Measurements from ENCODE around the gene KREMEN2. TPM values are rescaled to one million over a fixed set of nuclear protein-coding genes. Genes with fewer than 3 reads are reported as not detected.

The KREMEN2 gene
- total RNA-seq, 1 experiment from 2014 or later = 0.49 TPM

DNA sequence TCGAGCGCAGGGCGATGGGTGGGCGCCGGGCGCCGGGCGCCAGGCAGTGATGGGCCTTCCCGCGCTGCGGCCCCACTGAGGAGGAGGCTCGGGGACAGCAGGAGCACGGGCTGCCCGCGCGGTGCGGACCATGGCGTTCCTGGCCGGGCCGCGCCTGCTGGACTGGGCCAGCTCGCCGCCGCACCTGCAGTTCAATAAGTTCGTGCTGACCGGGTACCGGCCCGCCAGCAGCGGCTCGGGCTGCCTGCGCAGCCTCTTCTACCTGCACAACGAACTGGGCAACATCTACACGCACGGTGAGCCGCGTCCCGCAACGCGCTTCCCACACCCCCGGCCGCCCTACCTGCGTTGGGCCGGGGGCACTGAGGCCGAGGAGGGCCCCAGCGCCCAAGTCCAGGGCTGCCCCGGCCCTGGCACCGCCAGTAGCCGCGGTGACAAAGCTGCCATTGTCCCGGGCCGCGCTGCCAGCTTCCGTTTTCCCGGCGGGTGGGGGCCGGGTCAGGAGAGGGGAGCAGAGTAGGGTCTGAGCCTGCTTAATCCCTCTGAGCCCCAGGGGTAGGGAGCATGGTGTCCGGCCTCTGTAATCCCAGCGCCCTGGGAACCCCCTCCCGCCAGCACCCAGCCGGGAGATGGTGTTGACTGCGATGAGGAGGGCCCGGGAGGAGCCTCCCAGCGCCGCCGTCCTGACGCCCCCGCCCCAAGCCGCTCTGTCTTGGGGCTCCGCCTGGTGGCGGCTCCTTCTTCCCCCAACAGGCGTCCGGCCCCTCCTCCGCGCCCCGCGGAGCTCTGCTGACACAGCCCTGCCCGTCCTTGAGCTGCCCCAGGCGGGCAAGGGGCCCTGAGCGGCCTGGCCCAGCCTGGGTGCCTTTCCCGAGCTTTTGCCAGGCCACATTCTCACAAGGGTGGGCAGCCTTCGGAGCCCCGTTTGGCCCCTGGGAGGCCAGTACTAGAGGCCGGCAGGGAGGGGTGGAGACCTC is 5.8 kb downstream of the KREMEN2 start:
- BruUV-seq (replicated peaks) = no TSS peak
- intact Hi-C loops (cut with micrococcal nuclease; ENCODE audit: unreplicated experiment) = loop anchor here (1.0 kb wide), 1 partner anchor 34 kb away; no protein-coding TSS in a partner anchor
- H3K4me1 ChIP-seq (ENCODE audit: insufficient read depth, low read length, poor library complexity, severe bottlenecking) = peaks cover 19% of the 10 kb centered on the region
- POLR2A ChIA-PET (ENCODE audit: low non-redundant PET) = no interaction called here
- peak overlapping the region; percentile 86 for H3K4me3 ChIP-seq (ENCODE audit: low read depth, low read length, poor library complexity, severe bottlenecking)
- H3K27me3 ChIP-seq (replicated peaks; ENCODE audit: insufficient read depth, low read depth, low read length, poor library complexity) = no peaks in the 10 kb centered on the region
- H3K27ac ChIP-seq (ENCODE audit: low read depth, low read length, poor library complexity, severe bottlenecking) = peak overlapping the region; percentile 84
- peaks cover 29% of the 10 kb centered on the region for H3K36me3 ChIP-seq (ENCODE audit: insufficient read depth, low read length, poor library complexity, severe bottlenecking)
- peak; percentile 87 for DNase-seq (ENCODE audit: low spot score)
- TF ChIP-seq EZH2 (IDR thresholded peaks at IDR 0.05; ENCODE audit: borderline replicate concordance, low read depth, low read length, poor library complexity, severe bottlenecking) = no peak
- TF ChIP-seq, protein P1, sequence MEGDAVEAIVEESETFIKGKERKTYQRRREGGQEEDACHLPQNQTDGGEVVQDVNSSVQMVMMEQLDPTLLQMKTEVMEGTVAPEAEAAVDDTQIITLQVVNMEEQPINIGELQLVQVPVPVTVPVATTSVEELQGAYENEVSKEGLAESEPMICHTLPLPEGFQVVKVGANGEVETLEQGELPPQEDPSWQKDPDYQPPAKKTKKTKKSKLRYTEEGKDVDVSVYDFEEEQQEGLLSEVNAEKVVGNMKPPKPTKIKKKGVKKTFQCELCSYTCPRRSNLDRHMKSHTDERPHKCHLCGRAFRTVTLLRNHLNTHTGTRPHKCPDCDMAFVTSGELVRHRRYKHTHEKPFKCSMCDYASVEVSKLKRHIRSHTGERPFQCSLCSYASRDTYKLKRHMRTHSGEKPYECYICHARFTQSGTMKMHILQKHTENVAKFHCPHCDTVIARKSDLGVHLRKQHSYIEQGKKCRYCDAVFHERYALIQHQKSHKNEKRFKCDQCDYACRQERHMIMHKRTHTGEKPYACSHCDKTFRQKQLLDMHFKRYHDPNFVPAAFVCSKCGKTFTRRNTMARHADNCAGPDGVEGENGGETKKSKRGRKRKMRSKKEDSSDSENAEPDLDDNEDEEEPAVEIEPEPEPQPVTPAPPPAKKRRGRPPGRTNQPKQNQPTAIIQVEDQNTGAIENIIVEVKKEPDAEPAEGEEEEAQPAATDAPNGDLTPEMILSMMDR (conservative IDR thresholded peaks at IDR 0.05; ENCODE audit: low read depth, low read length) = peak; percentile 64
- CTCF ChIA-PET = interaction anchor here (0.6 to 1.3 kb wide), 3 partner anchors 37 to 336 kb away, joined by 3 read pairs; partner anchors contain the start of genes TIGD7 and ZNF75A
- no peaks in the 10 kb centered on the region for H3K9me3 ChIP-seq (ENCODE audit: low read depth, low read length, poor library complexity, severe bottlenecking)

DNA sequence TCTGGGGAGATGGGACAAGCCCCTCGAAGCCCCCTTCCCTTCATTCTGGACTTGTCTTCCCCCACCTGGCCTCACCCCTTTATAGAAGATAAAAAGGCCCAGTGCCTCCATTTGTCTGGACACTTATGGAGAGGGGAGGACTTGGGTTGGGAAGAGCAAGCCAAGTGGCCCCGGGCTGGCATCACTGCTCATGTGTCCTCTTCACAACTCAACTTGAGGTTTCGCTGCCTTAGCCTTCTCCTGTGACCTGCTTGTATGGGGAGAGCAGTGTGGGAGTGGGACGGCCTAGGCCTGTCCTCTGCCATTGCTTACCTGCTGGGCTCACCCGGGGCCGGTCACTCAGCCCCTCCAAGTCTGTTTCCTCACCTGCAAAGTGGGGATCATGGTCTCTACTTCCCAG is 6.5 kb downstream of the KREMEN2 start:
- H3K36me3 ChIP-seq (ENCODE audit: insufficient read depth, low read length, poor library complexity, severe bottlenecking) = peaks cover 35% of the 10 kb centered on the region
- no peak for DNase-seq (ENCODE audit: low spot score)
- no TSS peak for BruUV-seq (replicated peaks)
- ChIA-PET POLR2A (ENCODE audit: low non-redundant PET) (no interaction called here), CTCF (interaction anchor here (1.1 to 1.3 kb wide), 2 partner anchors 38 to 131 kb away, joined by 3 read pairs; no protein-coding TSS in a partner anchor)
- intact Hi-C loops (cut with micrococcal nuclease; ENCODE audit: unreplicated experiment) = no loop called here
- H3K27ac ChIP-seq (ENCODE audit: low read depth, low read length, poor library complexity, severe bottlenecking) = peak overlapping the region; percentile 84
- TF ChIP-seq EZH2 (IDR thresholded peaks at IDR 0.05; ENCODE audit: borderline replicate concordance, low read depth, low read length, poor library complexity, severe bottlenecking) = no peak
- TF ChIP-seq, protein P1 (conservative IDR thresholded peaks at IDR 0.05; ENCODE audit: low read depth, low read length) = no peak
- no peaks in the 10 kb centered on the region for H3K27me3 ChIP-seq (replicated peaks; ENCODE audit: insufficient read depth, low read depth, low read length, poor library complexity)
- H3K4me3 ChIP-seq (ENCODE audit: low read depth, low read length, poor library complexity, severe bottlenecking) = peak overlapping the region; percentile 86
- peaks cover 19% of the 10 kb centered on the region for H3K4me1 ChIP-seq (ENCODE audit: insufficient read depth, low read length, poor library complexity, severe bottlenecking)
- H3K9me3 ChIP-seq (ENCODE audit: low read depth, low read length, poor library complexity, severe bottlenecking) = no peaks in the 10 kb centered on the region

- DNase-seq (ENCODE audit: low spot score) = no peak
- Histone ChIP-seq H3K9me3 (ENCODE audit: low read depth, low read length, poor library complexity, severe bottlenecking) (no peaks in the 10 kb centered on the region), H3K27ac (ENCODE audit: low read depth, low read length, poor library complexity, severe bottlenecking) (peak overlapping the region; percentile 37), H3K4me1 (ENCODE audit: insufficient read depth, low read length, poor library complexity, severe bottlenecking) (peaks cover 19% of the 10 kb centered on the region), H3K36me3 (ENCODE audit: insufficient read depth, low read length, poor library complexity, severe bottlenecking) (peaks cover 42% of the 10 kb centered on the region), H3K27me3 (replicated peaks; ENCODE audit: insufficient read depth, low read depth, low read length, poor library complexity) (no peaks in the 10 kb centered on the region), H3K4me3 (ENCODE audit: low read depth, low read length, poor library complexity, severe bottlenecking) (no peak overlapping the region)
- CTCF ChIA-PET = no interaction called here
- BruUV-seq (replicated peaks) = no TSS peak
- POLR2A ChIA-PET (ENCODE audit: low non-redundant PET) = no interaction called here
- intact Hi-C loops (cut with micrococcal nuclease; ENCODE audit: unreplicated experiment) = no loop called here
- TF ChIP-seq, protein P1 (conservative IDR thresholded peaks at IDR 0.05; ENCODE audit: low read depth, low read length) = no peak
- TF ChIP-seq EZH2 (IDR thresholded peaks at IDR 0.05; ENCODE audit: borderline replicate concordance, low read depth, low read length, poor library complexity, severe bottlenecking) = no peak
Measured at GRCh38 chr16:2971134-2971984, 7.3 kb downstream of the KREMEN2 start.

Data from A673 (cell line).